Measurements from ENCODE around the gene C1orf232. TPM values are rescaled to one million over a fixed set of nuclear protein-coding genes. Genes with fewer than 3 reads are reported as not detected.

The C1orf232 gene
- total and polyA plus RNA-seq, 2 of the 4 experiments (the other 2 are of a cell fraction) = not detected

- Histone ChIP-seq H3K4ac (ENCODE audit: low read depth, low read length) (no peak overlapping the region), H2AK5ac (ENCODE audit: low read depth, low read length) (no peak overlapping the region), H3K27ac (ENCODE audit: insufficient read depth, low read length) (no peak overlapping the region), H2BK15ac (ENCODE audit: low read depth, low read length) (no peak overlapping the region), H3K9me1 (ENCODE audit: insufficient read depth, low read length) (no peaks in the 10 kb centered on the region), H4K5ac (ENCODE audit: low read depth, low read length) (no peak overlapping the region), H3K56ac (ENCODE audit: extremely low read depth, insufficient read depth, low read length) (no peak overlapping the region), H3K79me1 (ENCODE audit: low read depth in 1 of 2, low read length in 2 of 2) (no peaks in the 10 kb centered on the region), H2AK9ac (replicated peaks; ENCODE audit: low read depth, low read length, poor library complexity) (no peak overlapping the region), H3K36me3 (ENCODE audit: control insufficient read depth, insufficient read depth, low read length) (no peaks in the 10 kb centered on the region), H4K91ac (ENCODE audit: insufficient read depth, low read depth, low read length) (no peak overlapping the region), H2BK120ac (ENCODE audit: low read depth, low read length) (no peak overlapping the region), H3K4me1 (ENCODE audit: control insufficient read depth, insufficient read depth, low read length) (no peaks in the 10 kb centered on the region), H3K27me3 (ENCODE audit: control insufficient read depth, insufficient read depth, low read length) (peaks cover 40% of the 10 kb centered on the region), H3K9ac (ENCODE audit: low read depth, low read length) (no peak overlapping the region), H2AFZ (replicated peaks; ENCODE audit: low read length, poor library complexity) (no peak overlapping the region), H2BK20ac (ENCODE audit: low read depth, low read length) (no peak overlapping the region), H3K4me2 (ENCODE audit: low read depth, low read length) (no peak overlapping the region), H3K18ac (ENCODE audit: low read depth, low read length) (no peak overlapping the region), H3K14ac (replicated peaks; ENCODE audit: low read depth, low read length) (no peak overlapping the region), H4K20me1 (ENCODE audit: insufficient read depth, low read length) (no peaks in the 10 kb centered on the region), H3K4me3 (ENCODE audit: insufficient read depth, low read depth, low read length) (no peak overlapping the region), H3K9me3 (ENCODE audit: control insufficient read depth, insufficient read depth, low read length) (no peaks in the 10 kb centered on the region), H4K8ac (ENCODE audit: low read depth in 2 of 2, low read length in 2 of 2) (no peak overlapping the region), H2BK5ac (ENCODE audit: low read depth, low read length, poor library complexity, severe bottlenecking) (no peak overlapping the region), H3K23ac (ENCODE audit: low read depth, low read length) (no peak overlapping the region)
- no CpG with 5 or more reads among the region's 3 CpGs for WGBS, 2 experiments (ENCODE audit: extremely low coverage in 2 of 2, insufficient read length in 1 of 2)
- BruUV-seq (replicated peaks) = no TSS peak
- in situ Hi-C loops (cut with MboI; ENCODE audit: low sequenced_read_pairs) (no loop called here), intact Hi-C loops (cut with micrococcal nuclease) (no loop called here), dilution Hi-C loops (cut with HindIII; ENCODE audit: low sequenced_read_pairs, unreplicated experiment) (no loop called here)
- ChIA-PET POLR2A (ENCODE audit: unreplicated experiment) (no interaction called here), CTCF (no interaction called here)
- ATAC-seq (ENCODE audit: low read depth) = no peak
- DNase-seq = no peak
- TF ChIP-seq RCOR1 (IDR thresholded peaks at IDR 0.05; ENCODE audit: insufficient replicate concordance, low read length) (no peak), CEBPB (IDR thresholded peaks at IDR 0.05; ENCODE audit: low read depth, low read length) (no peak), USF2 (IDR thresholded peaks at IDR 0.05; ENCODE audit: low read depth, low read length) (no peak), BHLHE40 (IDR thresholded peaks at IDR 0.05; ENCODE audit: low read depth, low read length) (no peak), MAFK (IDR thresholded peaks at IDR 0.05; ENCODE audit: low read depth, low read length) (no peak), RAD21 (IDR thresholded peaks at IDR 0.05; ENCODE audit: low read length) (no peak), SMC3 (IDR thresholded peaks at IDR 0.05; ENCODE audit: low read depth, low read length) (no peak), RFX5 (IDR thresholded peaks at IDR 0.05; ENCODE audit: low read depth, low read length) (no peak), MXI1 (IDR thresholded peaks at IDR 0.05; ENCODE audit: borderline replicate concordance, low read depth, low read length) (no peak), MAZ (IDR thresholded peaks at IDR 0.05; ENCODE audit: borderline replicate concordance, low read depth, low read length) (no peak), CHD1 (IDR thresholded peaks at IDR 0.05; ENCODE audit: low read depth, low read length) (no peak)
- TF ChIP-seq, protein P1, sequence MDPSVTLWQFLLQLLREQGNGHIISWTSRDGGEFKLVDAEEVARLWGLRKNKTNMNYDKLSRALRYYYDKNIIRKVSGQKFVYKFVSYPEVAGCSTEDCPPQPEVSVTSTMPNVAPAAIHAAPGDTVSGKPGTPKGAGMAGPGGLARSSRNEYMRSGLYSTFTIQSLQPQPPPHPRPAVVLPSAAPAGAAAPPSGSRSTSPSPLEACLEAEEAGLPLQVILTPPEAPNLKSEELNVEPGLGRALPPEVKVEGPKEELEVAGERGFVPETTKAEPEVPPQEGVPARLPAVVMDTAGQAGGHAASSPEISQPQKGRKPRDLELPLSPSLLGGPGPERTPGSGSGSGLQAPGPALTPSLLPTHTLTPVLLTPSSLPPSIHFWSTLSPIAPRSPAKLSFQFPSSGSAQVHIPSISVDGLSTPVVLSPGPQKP (IDR thresholded peaks at IDR 0.05; ENCODE audit: borderline replicate concordance, low read depth, low read length) = no peak
- TF ChIP-seq, protein P2, sequence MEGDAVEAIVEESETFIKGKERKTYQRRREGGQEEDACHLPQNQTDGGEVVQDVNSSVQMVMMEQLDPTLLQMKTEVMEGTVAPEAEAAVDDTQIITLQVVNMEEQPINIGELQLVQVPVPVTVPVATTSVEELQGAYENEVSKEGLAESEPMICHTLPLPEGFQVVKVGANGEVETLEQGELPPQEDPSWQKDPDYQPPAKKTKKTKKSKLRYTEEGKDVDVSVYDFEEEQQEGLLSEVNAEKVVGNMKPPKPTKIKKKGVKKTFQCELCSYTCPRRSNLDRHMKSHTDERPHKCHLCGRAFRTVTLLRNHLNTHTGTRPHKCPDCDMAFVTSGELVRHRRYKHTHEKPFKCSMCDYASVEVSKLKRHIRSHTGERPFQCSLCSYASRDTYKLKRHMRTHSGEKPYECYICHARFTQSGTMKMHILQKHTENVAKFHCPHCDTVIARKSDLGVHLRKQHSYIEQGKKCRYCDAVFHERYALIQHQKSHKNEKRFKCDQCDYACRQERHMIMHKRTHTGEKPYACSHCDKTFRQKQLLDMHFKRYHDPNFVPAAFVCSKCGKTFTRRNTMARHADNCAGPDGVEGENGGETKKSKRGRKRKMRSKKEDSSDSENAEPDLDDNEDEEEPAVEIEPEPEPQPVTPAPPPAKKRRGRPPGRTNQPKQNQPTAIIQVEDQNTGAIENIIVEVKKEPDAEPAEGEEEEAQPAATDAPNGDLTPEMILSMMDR (conservative IDR thresholded peaks at IDR 0.05; ENCODE audit: low read depth, low read length) = no peak
These were observed 28.5 kb upstream of the C1orf232 start for GRCh38 chr1:26197301-26197700.

All from IMR-90 (cell line).